PC-9 (cell line): ENCODE results near the gene APPL1.

Experiments
- CTCF ChIP-seq: fragments of 200-600 bp; sonication (generic); conservative IDR thresholded peaks from 2 replicates; pipeline ENCODE4 v1.6.1; 2017; ENCODE audit warnings: mixed run types, antibody characterized with exemption, mild to moderate bottlenecking, moderate library complexity
- EZH2 ChIP-seq: fragments of 200-600 bp; sonication (generic); IDR thresholded peaks from 2 replicates; pipeline ENCODE4 v1.8.0; 2017; ENCODE audit warnings: antibody characterized with exemption, low read depth

DNA sequence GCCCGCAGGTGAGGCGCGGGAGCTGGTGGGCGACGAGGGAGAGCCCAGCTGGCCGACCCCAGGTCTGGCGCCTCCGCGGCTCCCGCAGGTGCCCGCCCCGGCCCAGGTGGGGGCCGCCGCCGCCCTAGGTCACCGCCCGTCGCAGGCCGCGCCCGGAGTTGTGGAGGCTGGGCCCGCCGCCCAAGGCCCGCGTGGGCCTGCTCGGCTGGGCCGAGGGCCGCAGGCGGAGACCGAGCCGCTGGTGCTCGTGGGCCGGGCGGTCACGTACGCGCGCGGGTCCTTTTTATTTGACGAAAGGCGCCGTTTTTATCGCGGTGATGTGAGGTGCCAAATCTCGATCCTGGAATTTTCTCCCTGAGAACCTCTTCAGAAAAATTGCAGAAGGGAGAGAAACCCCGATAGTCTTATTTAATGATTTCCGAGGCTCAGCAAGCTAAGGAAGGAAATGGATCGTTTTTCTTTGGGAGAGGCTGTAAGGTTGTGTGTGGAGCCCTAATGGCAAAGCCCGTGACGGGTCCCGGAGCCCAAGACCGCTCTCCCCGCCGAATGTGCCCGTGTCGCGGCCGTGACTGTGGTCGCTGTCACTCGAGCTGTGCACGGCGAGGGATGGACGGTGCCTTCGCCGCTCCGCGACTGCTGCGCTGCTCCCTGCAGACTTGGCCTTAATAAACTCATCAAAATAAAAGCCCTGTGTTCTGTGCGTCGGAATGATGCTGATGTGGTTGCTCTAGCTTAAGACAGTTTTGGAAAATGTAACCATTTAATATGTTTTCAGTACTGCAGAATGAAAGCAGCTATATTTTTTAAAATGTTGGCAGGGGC lies 612 bp downstream of the APPL1 start:
- no peak for TF ChIP-seq CTCF
- no peak for TF ChIP-seq EZH2
